ENCODE measurements around the gene SGTB.

The SGTB gene

GRCh38 chr5:65721720-65722574, at the start of gene SGTB, which contains the start of gene NLN:
Gene SGTB (minus strand): TSS chr5:65722109. CDS start chr5:65720807, 1,302 bp downstream.
Gene NLN (plus strand): TSS chr5:65722205. CDS start chr5:65722374, 169 bp downstream.
- H4K20me1 ChIP-seq (ENCODE audit: insufficient read depth, low read length, poor library complexity, severe bottlenecking), result no peaks in the 10 kb centered on the region
- no peaks in the 10 kb centered on the region for H3K36me3 ChIP-seq (ENCODE audit: insufficient read depth, low read length)
- H3K27me3 ChIP-seq (ENCODE audit: insufficient read depth, low read length, poor library complexity, severe bottlenecking), result no peaks in the 10 kb centered on the region
- peak within 1 kb of the TSS; percentile 93 for H2AFZ ChIP-seq (ENCODE audit: low read length)
- TF ChIP-seq, protein P1, sequence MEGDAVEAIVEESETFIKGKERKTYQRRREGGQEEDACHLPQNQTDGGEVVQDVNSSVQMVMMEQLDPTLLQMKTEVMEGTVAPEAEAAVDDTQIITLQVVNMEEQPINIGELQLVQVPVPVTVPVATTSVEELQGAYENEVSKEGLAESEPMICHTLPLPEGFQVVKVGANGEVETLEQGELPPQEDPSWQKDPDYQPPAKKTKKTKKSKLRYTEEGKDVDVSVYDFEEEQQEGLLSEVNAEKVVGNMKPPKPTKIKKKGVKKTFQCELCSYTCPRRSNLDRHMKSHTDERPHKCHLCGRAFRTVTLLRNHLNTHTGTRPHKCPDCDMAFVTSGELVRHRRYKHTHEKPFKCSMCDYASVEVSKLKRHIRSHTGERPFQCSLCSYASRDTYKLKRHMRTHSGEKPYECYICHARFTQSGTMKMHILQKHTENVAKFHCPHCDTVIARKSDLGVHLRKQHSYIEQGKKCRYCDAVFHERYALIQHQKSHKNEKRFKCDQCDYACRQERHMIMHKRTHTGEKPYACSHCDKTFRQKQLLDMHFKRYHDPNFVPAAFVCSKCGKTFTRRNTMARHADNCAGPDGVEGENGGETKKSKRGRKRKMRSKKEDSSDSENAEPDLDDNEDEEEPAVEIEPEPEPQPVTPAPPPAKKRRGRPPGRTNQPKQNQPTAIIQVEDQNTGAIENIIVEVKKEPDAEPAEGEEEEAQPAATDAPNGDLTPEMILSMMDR (conservative IDR thresholded peaks at IDR 0.05; ENCODE audit: low read length), result no peak
- no peak for TF ChIP-seq EZH2phosphoT487 (IDR thresholded peaks at IDR 0.05; ENCODE audit: borderline replicate concordance)
- H3K9ac ChIP-seq (ENCODE audit: low read depth, low read length, poor library complexity, severe bottlenecking), result peak within 1 kb of the TSS; percentile 82
- peaks cover 39% of the 10 kb centered on the region for H3K4me1 ChIP-seq (ENCODE audit: insufficient read depth, low read length, poor library complexity, severe bottlenecking)
- peaks cover 10% of the 10 kb centered on the region; the same call in 1 of the 2 replicates for H3K79me2 ChIP-seq (ENCODE audit: insufficient read depth, low read length)
- peak within 1 kb of the TSS; percentile 93 for H3K4me3 ChIP-seq (ENCODE audit: low read length, poor library complexity, severe bottlenecking)
- H3K4me2 ChIP-seq (ENCODE audit: low read depth, low read length, poor library complexity, severe bottlenecking), result peak within 1 kb of the TSS; percentile 90
- H3K9me2 ChIP-seq (replicated peaks; ENCODE audit: low read depth, low read length), result no peaks in the 10 kb centered on the region
- no peaks in the 10 kb centered on the region for H3F3A ChIP-seq (ENCODE audit: low read depth)
- no peaks in the 10 kb centered on the region for H3K9me3 ChIP-seq (ENCODE audit: insufficient read depth, low read depth, low read length)

GRCh38 chr5:65771266-65771665, 49.4 kb upstream of the SGTB start:
- H3K9ac ChIP-seq (ENCODE audit: low read depth, low read length, poor library complexity, severe bottlenecking), result no peak overlapping the region
- H3K9me2 ChIP-seq (replicated peaks; ENCODE audit: low read depth, low read length), result no peaks in the 10 kb centered on the region
- H3K4me3 ChIP-seq (ENCODE audit: low read length, poor library complexity, severe bottlenecking), result no peak overlapping the region
- no peaks in the 10 kb centered on the region for H3F3A ChIP-seq (ENCODE audit: low read depth)
- no peak overlapping the region for H3K4me2 ChIP-seq (ENCODE audit: low read depth, low read length, poor library complexity, severe bottlenecking)
- H3K79me2 ChIP-seq (ENCODE audit: insufficient read depth, low read length), result no peaks in the 10 kb centered on the region
- no peak overlapping the region for H2AFZ ChIP-seq (ENCODE audit: low read length)
- H4K20me1 ChIP-seq (ENCODE audit: insufficient read depth, low read length, poor library complexity, severe bottlenecking), result no peaks in the 10 kb centered on the region
- H3K9me3 ChIP-seq (ENCODE audit: insufficient read depth, low read depth, low read length), result no peaks in the 10 kb centered on the region
- no peaks in the 10 kb centered on the region for H3K36me3 ChIP-seq (ENCODE audit: insufficient read depth, low read length)
- H3K27me3 ChIP-seq (ENCODE audit: insufficient read depth, low read length, poor library complexity, severe bottlenecking), result no peaks in the 10 kb centered on the region
- no peaks in the 10 kb centered on the region for H3K4me1 ChIP-seq (ENCODE audit: insufficient read depth, low read length, poor library complexity, severe bottlenecking)
- no peak for TF ChIP-seq EZH2phosphoT487 (IDR thresholded peaks at IDR 0.05; ENCODE audit: borderline replicate concordance)

GRCh38 chr5:65769539-65769938, 47.6 kb upstream of the SGTB start:
- no peaks in the 10 kb centered on the region for H3K79me2 ChIP-seq (ENCODE audit: insufficient read depth, low read length)
- H3K27me3 ChIP-seq (ENCODE audit: insufficient read depth, low read length, poor library complexity, severe bottlenecking), result no peaks in the 10 kb centered on the region
- no peaks in the 10 kb centered on the region for H3K9me3 ChIP-seq (ENCODE audit: insufficient read depth, low read depth, low read length)
- H2AFZ ChIP-seq (ENCODE audit: low read length), result no peak overlapping the region
- no peaks in the 10 kb centered on the region for H3K9me2 ChIP-seq (replicated peaks; ENCODE audit: low read depth, low read length)
- H4K20me1 ChIP-seq (ENCODE audit: insufficient read depth, low read length, poor library complexity, severe bottlenecking), result no peaks in the 10 kb centered on the region
- no peaks in the 10 kb centered on the region for H3K4me1 ChIP-seq (ENCODE audit: insufficient read depth, low read length, poor library complexity, severe bottlenecking)
- TF ChIP-seq, protein P1 (conservative IDR thresholded peaks at IDR 0.05; ENCODE audit: low read length), result no peak
- no peak for TF ChIP-seq EZH2phosphoT487 (IDR thresholded peaks at IDR 0.05; ENCODE audit: borderline replicate concordance)
- H3K4me3 ChIP-seq (ENCODE audit: low read length, poor library complexity, severe bottlenecking), result no peak overlapping the region
- H3K36me3 ChIP-seq (ENCODE audit: insufficient read depth, low read length), result no peaks in the 10 kb centered on the region
- no peak overlapping the region for H3K9ac ChIP-seq (ENCODE audit: low read depth, low read length, poor library complexity, severe bottlenecking)
- no peaks in the 10 kb centered on the region for H3F3A ChIP-seq (ENCODE audit: low read depth)
- H3K4me2 ChIP-seq (ENCODE audit: low read depth, low read length, poor library complexity, severe bottlenecking), result no peak overlapping the region
